Measurements from ENCODE around the gene VAV2.

GRCh38 chr9:133868203-133868602 is 123.9 kb downstream of the VAV2 start:
- TF ChIP-seq CTCF (IDR thresholded peaks at IDR 0.05; ENCODE audit: low read depth, low read length, missing input control), result no peak
- TF ChIP-seq YY1 (IDR thresholded peaks at IDR 0.05), result no peak
- TF ChIP-seq EGR1 (IDR thresholded peaks at IDR 0.05; ENCODE audit: low read depth in 2 of 2), result no peak
- no peak for TF ChIP-seq FOXA1 (IDR thresholded peaks at IDR 0.05)
- no peak for TF ChIP-seq JUND (IDR thresholded peaks at IDR 0.05)
- TF ChIP-seq RAD21 (IDR thresholded peaks at IDR 0.05), result no peak
